Right atrium auricular region (tissue), 2 donors: ENCODE results near the gene ASIC2. TPM values are rescaled to one million over a fixed set of nuclear protein-coding genes. Genes with fewer than 3 reads are reported as not detected.

ENCODE experiments used
- DNase-seq: peaks from one replicate; pipeline ENCODE4 v3.0.0-alpha.2; 2019; ENCODE audit warnings: low spot score
- H3K27ac ChIP-seq, 2 donors: fragments of 200-600 bp; sonication (generic); 1 replicate in 1 of 2; 2 replicates in 1 of 2; pipeline ENCODE4 v1.5.1; 2016 to 2019
- H3K27me3 ChIP-seq, 2 donors: fragments of 200-600 bp; sonication (generic); one replicate each; pipeline versions ENCODE4 v1.5.1 to v1.6.0; 2017 to 2019
- H3K36me3 ChIP-seq: fragments of 200-600 bp; sonication (generic); one replicate; pipeline ENCODE4 v1.5.1; 2016
- H3K4me1 ChIP-seq, 2 donors: fragments of 200-600 bp; sonication (generic); one replicate each; pipeline versions ENCODE4 v1.5.1 to v1.6.0; 2017 to 2019
- H3K4me3 ChIP-seq, 2 donors: fragments of 200-600 bp; sonication (generic); 1 replicate in 1 of 2; 2 replicates in 1 of 2; pipeline ENCODE4 v1.5.1; 2017 to 2019; ENCODE audit warnings: mild to moderate bottlenecking in 1 of 2, moderate library complexity in 1 of 2
- H3K9me3 ChIP-seq, 2 donors: fragments of 200-600 bp; sonication (generic); one replicate each; pipeline ENCODE4 v1.5.1; 2019
- CTCF ChIP-seq, 2 donors: fragments of 200-600 bp; sonication (generic); IDR thresholded peaks; one replicate each; pipeline ENCODE4 v1.5.1; 2019; ENCODE audit warnings: antibody characterized with exemption in 2 of 2
- total RNA-seq, 2 donors: library from RNA; depleted of rRNA; stranded (reverse); fragments of >200 nt; gene quantifications; one replicate each; pipeline ENCODE4 v1.1.0, GENCODE V29; 2016

ASIC2 gene
- total RNA-seq, 2 donors from 2014 or later: 0.75 TPM; not detected in 1

DNA sequence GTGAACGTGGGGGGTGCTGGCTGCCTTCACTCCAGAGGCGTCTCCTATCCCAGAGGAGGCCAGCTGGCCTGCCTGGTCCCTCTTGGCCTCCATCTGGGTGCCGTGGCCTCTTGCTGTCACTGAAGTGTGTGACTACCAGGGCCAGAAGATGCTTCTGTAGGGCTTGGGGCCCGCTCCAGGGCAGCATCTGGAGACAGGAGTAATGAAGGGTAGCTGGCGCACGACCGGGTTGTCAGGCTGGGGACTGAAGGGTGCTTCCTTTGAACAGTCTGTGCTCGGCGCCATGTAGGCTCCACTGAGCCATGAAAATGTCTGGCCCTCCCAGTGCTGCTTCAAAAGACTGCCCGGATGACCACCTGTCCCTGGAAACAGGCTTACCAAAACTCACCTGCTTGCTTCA, 31.3 kb downstream of the ASIC2 start:
- Histone ChIP-seq H3K27me3 (no peaks in the 10 kb centered on the region), H3K4me3 (no peak overlapping the region)

GRCh38 chr17:33260638-33261037, 32.5 kb downstream of the ASIC2 start:
- Histone ChIP-seq H3K27me3 (no peaks in the 10 kb centered on the region), H3K27ac (no peak overlapping the region), H3K36me3 (no peaks in the 10 kb centered on the region), H3K4me1 (no peaks in the 10 kb centered on the region), H3K4me3 (no peak overlapping the region), H3K9me3 (no peaks in the 10 kb centered on the region)
- DNase-seq: no peak
- no peak for TF ChIP-seq CTCF (IDR thresholded peaks at IDR 0.05)

More for the DNA sequence above, 31.3 kb downstream of the ASIC2 start:
- TF ChIP-seq CTCF (IDR thresholded peaks at IDR 0.05): no peak
- no peak for DNase-seq
- H3K4me1 ChIP-seq: no peaks in the 10 kb centered on the region
- no peaks in the 10 kb centered on the region for H3K36me3 ChIP-seq
- H3K9me3 ChIP-seq: no peaks in the 10 kb centered on the region
- H3K27ac ChIP-seq: no peak overlapping the region

GRCh38 chr17:33258296-33258695, 34.8 kb downstream of the ASIC2 start:
- H3K27ac ChIP-seq: no peak overlapping the region
- H3K4me1 ChIP-seq: no peaks in the 10 kb centered on the region
- no peak for TF ChIP-seq CTCF (IDR thresholded peaks at IDR 0.05)
- DNase-seq: no peak
- H3K36me3 ChIP-seq: no peaks in the 10 kb centered on the region
- no peaks in the 10 kb centered on the region for H3K27me3 ChIP-seq
- H3K9me3 ChIP-seq: no peaks in the 10 kb centered on the region
- H3K4me3 ChIP-seq: no peak overlapping the region

GRCh38 chr17:33245183-33245582, 47.9 kb downstream of the ASIC2 start:
- no peaks in the 10 kb centered on the region for H3K9me3 ChIP-seq
- TF ChIP-seq CTCF (IDR thresholded peaks at IDR 0.05): no peak
- no peaks in the 10 kb centered on the region for H3K36me3 ChIP-seq
- H3K27me3 ChIP-seq: no peaks in the 10 kb centered on the region
- no peak overlapping the region for H3K4me3 ChIP-seq
- no peak for DNase-seq
- no peak overlapping the region for H3K27ac ChIP-seq
- no peaks in the 10 kb centered on the region for H3K4me1 ChIP-seq

DNA sequence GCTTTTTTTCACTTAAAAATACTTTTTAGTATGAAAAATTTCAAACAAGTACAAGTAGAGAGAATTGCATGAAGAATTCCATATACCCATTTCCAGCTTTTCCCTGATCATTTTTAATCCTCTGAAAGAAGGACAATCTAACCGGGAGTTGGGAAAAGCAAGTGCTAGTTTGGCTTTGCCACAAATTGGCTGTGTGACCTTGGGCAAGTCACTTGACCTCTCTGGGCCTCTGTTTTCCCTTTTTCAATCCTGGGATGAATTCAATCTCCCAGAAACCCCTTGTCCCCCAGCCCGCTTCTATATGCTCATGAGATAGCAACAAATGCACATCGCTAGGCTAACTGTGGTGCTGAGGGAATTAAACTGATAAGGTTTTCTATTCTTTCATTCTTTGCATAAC, 49.4 kb downstream of the ASIC2 start:
- Histone ChIP-seq H3K36me3 (no peaks in the 10 kb centered on the region), H3K9me3 (no peaks in the 10 kb centered on the region), H3K4me3 (no peak overlapping the region), H3K4me1 (no peaks in the 10 kb centered on the region), H3K27me3 (no peaks in the 10 kb centered on the region), H3K27ac (no peak overlapping the region)
- no peak for TF ChIP-seq CTCF (IDR thresholded peaks at IDR 0.05)
- no peak for DNase-seq

- H3K27ac ChIP-seq: no peak overlapping the region
- H3K4me1 ChIP-seq: no peaks in the 10 kb centered on the region
- no peaks in the 10 kb centered on the region for H3K9me3 ChIP-seq
- no peak for DNase-seq
- H3K36me3 ChIP-seq: no peaks in the 10 kb centered on the region
- no peaks in the 10 kb centered on the region for H3K27me3 ChIP-seq
- no peak for TF ChIP-seq CTCF (IDR thresholded peaks at IDR 0.05)
- H3K4me3 ChIP-seq: no peak overlapping the region
Observed at GRCh38 chr17:33242375-33243124, 50.5 kb downstream of the ASIC2 start.
